Measurements from ENCODE around the gene PCDHA4.

GRCh38 chr5:140823475-140823874 lies 16.6 kb downstream of the PCDHA4 start:
- no peak for TF ChIP-seq CTCF (IDR thresholded peaks at IDR 0.05)
- no peak for TF ChIP-seq KDM5A (IDR thresholded peaks at IDR 0.05)
- TF ChIP-seq CHD2 (IDR thresholded peaks at IDR 0.05; ENCODE audit: low read length, partially characterized antibody): no peak
- no peak for TF ChIP-seq CBX2 (IDR thresholded peaks at IDR 0.05; ENCODE audit: borderline replicate concordance, low read depth)
- TF ChIP-seq ZNF302 (CRISPR knock-in tag; IDR thresholded peaks at IDR 0.05): no peak
- no peak for TF ChIP-seq POLR2A (IDR thresholded peaks at IDR 0.05; ENCODE audit: low read length)
- no peak for TF ChIP-seq RAD21 (conservative IDR thresholded peaks at IDR 0.05 in 1 of 2, IDR thresholded peaks at IDR 0.05 in 1 of 2)
